Epithelial cell of alveolus of lung (primary cell): Measurements from ENCODE around the gene TADA2B. TPM values are rescaled to one million over a fixed set of nuclear protein-coding genes. Genes with fewer than 3 reads are reported as not detected.

Experiments
- total RNA-seq: library from RNA; depleted of rRNA; stranded (reverse); fragments of >200 nt; gene quantifications from 2 replicates; pipeline ENCODE4 v1.2.1, GENCODE V29; 2015

TADA2B gene, protein sequence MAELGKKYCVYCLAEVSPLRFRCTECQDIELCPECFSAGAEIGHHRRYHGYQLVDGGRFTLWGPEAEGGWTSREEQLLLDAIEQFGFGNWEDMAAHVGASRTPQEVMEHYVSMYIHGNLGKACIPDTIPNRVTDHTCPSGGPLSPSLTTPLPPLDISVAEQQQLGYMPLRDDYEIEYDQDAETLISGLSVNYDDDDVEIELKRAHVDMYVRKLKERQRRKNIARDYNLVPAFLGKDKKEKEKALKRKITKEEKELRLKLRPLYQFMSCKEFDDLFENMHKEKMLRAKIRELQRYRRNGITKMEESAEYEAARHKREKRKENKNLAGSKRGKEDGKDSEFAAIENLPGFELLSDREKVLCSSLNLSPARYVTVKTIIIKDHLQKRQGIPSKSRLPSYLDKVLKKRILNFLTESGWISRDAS
- total RNA-seq: 8.1 and 13.5 TPM in 2 replicates

GRCh38 chr4:7043284-7044136 lies at the start of gene TADA2B:
Gene TADA2B, plus strand, starts transcription at chr4:7043372. Its CDS starts 208 bp downstream, at chr4:7043580.

DNA sequence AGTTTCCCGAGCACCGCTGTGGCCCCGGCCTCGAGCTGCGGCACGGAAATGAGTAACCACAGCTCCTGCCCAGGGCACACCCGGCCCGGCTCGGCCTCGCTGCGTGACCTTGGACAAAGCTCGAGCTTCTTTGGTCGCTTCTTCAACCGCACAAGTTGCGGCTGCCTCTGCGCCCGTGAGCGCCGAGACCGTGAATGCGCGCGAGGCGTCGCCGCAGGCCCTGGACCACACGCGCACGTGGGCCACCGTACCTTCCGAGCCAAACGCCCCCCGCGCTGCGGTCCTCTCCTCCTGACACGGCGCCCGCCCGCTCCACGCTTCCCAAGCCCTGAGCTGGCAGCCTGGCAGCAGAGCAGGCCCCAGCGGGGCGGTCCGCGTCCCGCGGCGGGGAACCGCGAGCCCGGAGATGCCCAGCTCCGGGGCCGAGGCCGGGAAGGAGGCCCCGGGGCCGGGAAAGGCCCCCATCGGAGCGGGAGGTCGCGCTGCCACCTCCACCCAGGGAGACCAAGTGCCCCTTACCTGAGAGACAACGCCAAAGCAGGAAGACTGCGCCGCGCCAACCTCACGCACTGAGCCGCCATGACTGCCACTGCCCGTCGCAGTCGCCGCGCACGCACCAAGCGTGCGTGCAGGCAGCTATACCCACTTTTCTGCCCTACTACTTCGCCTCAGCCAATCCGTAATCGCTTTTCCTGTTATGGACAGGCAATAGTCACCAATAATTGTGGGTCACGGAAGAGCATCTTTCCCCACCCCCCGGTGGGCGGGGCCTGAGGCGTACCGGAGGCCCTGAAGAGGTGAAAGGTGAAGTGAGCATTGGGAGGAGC lies 24.5 kb downstream of the TADA2B start, which contains the start of gene GRPEL1:
GRPEL1 (minus strand) TSS at position 613 of the 827 bp plus-strand sequence; CDS start at position 581, 32 bp downstream.

Other genes with a start within 250 kb of the TADA2B start
- 20.8 and 26.4 TPM in 2 replicates for gene TBC1D14, start 133.5 kb upstream of the TADA2B start, total RNA-seq
- 29.3 and 39.8 TPM in 2 replicates for gene GRPEL1, start 24.7 kb downstream of the TADA2B start, total RNA-seq
- gene SORCS2, start 149.2 kb downstream of the TADA2B start, total RNA-seq: 0.52 and 6.8 TPM in 2 replicates